Measurements from ENCODE around the gene CORT.

CORT gene

DNA sequence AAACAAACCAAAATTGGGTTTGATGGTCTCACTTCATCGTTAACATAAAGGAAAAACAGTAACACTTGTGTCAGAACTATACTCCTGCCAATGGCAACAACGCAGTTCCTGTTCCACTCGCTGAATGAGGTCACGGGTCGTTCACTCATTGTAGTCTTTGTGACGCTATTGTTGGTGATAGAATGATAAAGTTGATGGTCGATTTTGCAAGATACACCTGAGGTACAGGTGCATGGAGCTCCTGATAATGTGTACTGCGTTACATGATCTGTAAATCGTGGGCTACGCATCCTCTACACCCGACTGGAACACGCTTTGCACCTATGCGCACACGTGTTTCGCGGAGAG is 20.0 kb upstream of the CORT start:
- in situ Hi-C loops (cut with HindIII; ENCODE audit: low pct_ligation_motif_present, low sequenced_read_pairs): no loop called here
- H3K4me3 ChIP-seq (ENCODE audit: low read depth, low read length): peak overlapping the region; percentile 58
- DNase-seq: no peak

DNA sequence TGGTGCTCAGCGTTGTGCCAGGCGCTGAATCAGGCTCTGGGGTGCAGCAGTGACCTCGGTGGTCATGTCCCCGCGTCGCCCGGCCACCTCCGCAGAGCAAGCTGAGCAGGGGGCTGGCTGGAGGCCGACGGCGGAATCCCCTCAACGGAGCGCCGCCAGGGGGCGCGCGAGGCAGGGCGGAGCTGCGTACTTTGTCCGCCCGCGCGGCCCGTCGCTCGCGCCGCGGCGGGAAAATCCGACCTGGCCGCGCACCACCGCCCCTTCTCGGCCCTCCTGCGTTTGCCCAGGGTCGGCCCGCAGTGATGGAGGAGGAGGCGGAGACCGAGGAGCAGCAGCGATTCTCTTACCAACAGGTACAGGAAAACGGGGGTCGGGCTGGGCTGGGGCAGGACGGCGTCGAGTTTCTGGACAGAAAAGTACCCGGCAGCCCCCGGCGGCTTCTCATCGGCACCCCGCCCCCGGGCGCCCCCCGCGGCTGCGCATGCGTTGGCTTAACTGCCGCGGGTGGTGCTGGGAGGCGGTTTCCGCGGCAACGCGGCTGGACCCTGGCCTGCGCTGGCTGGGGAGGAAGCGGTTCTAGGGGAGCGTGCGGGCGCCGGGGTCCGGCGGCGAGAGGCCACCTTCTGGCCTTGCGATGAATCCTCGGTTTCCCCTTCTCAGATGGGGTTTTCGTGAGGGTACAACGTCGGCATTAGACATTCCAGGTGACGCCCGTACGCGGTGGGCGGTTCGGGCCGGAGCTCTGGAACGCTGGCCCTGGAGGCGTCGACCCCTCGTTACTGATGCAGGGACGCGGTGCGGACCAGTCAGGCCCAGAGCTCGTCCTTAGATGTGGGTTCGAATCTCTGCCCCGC is 19.4 kb upstream of the CORT start, which contains the start of gene CENPS:
Gene CENPS (plus strand): TSS at position 218 of the 854 bp plus-strand sequence. CDS start 85 bp downstream, at position 303.
- TF ChIP-seq, protein P1, sequence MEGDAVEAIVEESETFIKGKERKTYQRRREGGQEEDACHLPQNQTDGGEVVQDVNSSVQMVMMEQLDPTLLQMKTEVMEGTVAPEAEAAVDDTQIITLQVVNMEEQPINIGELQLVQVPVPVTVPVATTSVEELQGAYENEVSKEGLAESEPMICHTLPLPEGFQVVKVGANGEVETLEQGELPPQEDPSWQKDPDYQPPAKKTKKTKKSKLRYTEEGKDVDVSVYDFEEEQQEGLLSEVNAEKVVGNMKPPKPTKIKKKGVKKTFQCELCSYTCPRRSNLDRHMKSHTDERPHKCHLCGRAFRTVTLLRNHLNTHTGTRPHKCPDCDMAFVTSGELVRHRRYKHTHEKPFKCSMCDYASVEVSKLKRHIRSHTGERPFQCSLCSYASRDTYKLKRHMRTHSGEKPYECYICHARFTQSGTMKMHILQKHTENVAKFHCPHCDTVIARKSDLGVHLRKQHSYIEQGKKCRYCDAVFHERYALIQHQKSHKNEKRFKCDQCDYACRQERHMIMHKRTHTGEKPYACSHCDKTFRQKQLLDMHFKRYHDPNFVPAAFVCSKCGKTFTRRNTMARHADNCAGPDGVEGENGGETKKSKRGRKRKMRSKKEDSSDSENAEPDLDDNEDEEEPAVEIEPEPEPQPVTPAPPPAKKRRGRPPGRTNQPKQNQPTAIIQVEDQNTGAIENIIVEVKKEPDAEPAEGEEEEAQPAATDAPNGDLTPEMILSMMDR (IDR thresholded peaks at IDR 0.05; ENCODE audit: low read depth, low read length, missing control alignments): peak; percentile 75
- in situ Hi-C loops (cut with HindIII; ENCODE audit: low pct_ligation_motif_present, low sequenced_read_pairs): no loop called here
- H3K27ac ChIP-seq: peak within 1 kb of the TSS; percentile 51
- DNase-seq: peak; percentile 77
- no peaks in the 10 kb centered on the region for H3K27me3 ChIP-seq (replicated peaks)
- H3K4me3 ChIP-seq (ENCODE audit: low read depth, low read length): peak within 1 kb of the TSS; percentile 83
- no peaks in the 10 kb centered on the region for H3K36me3 ChIP-seq (replicated peaks)

More for the DNA sequence above, 20.0 kb upstream of the CORT start:
- Histone ChIP-seq H3K27me3 (replicated peaks) (no peaks in the 10 kb centered on the region), H3K27ac (no peak overlapping the region), H3K36me3 (replicated peaks) (no peaks in the 10 kb centered on the region)
- TF ChIP-seq, protein P1 (IDR thresholded peaks at IDR 0.05; ENCODE audit: low read depth, low read length, missing control alignments): no peak

DNA sequence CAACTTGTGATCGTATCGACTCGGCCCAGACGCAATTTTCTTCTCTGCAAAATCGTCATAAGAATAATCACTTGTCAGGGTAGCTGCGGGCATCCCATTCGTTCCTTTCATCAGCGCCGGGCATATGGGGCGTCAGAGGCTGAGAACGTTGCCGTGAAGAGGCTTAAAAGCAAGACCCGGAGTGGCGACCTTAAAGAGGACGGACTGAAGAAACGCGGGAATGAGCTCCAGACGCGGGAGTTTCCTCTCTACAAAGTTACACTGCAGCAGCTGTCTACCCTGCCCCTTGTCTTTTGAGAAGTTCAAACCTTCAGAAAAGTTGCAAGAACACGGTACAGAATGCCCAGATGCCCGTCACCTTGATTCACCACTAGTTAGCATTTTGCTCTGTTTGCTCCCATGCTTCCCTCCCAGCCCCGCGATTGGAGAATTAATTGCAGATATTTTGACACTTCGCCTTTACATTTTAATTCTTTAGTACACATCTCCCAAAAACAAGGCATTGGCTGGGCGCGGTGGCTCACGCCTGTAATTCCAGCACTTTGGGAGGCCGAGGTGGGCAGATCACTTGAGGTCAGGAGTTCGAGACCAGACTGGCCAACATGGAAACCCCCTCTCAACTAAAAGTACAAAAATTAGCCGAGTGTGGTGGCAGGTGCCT is 18.6 kb upstream of the CORT start:
- in situ Hi-C loops (cut with HindIII; ENCODE audit: low pct_ligation_motif_present, low sequenced_read_pairs): no loop called here
- Histone ChIP-seq H3K27me3 (replicated peaks) (no peaks in the 10 kb centered on the region), H3K4me3 (ENCODE audit: low read depth, low read length) (peak overlapping the region; percentile 83), H3K36me3 (replicated peaks) (no peaks in the 10 kb centered on the region), H3K27ac (peak overlapping the region; percentile 51)
- no peak for DNase-seq
- TF ChIP-seq, protein P1 (IDR thresholded peaks at IDR 0.05; ENCODE audit: low read depth, low read length, missing control alignments): no peak

DNA sequence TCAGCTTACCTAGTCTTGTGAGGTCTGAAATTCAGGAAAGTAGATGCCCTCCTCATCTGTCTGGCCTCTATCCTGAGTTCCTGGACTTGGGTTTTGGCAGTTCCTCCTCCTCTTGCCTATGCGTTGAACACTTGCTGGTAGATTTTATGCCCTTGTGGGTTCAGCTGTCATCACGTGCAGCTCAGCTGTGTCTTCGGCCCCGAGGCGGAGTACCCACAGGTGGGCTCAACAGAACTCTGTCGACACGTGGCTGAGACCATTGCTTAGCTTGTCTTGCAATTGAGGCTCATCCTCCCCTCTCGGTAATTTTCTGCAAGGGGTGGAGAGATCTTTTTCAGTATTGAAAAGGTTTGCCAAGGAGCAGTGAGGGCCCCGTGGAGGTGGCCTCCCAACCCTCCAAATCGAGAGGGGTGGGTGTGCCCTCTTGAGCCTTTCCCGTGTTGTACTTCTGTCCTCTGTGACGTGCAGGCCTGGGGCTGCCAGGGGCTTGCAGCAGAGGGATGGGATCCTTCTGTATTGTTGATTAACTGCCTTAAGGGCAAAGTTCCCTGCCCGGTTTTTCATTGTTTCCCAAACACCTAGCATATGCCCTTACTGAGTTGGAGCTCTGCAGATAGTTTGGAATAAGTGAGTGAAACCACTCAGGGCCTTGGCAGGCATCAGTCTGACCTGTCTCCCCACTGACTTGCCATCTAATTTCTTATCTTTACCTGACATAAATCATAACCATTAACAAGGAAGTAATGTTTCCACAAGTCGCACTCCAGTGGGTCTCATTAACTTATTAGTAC is 16.7 kb upstream of the CORT start:
- H3K27me3 ChIP-seq (replicated peaks): no peaks in the 10 kb centered on the region
- DNase-seq: no peak
- H3K4me3 ChIP-seq (ENCODE audit: low read depth, low read length): no peak overlapping the region
- TF ChIP-seq, protein P1 (IDR thresholded peaks at IDR 0.05; ENCODE audit: low read depth, low read length, missing control alignments): no peak
- in situ Hi-C loops (cut with HindIII; ENCODE audit: low pct_ligation_motif_present, low sequenced_read_pairs): no loop called here
- H3K27ac ChIP-seq: no peak overlapping the region
- H3K36me3 ChIP-seq (replicated peaks): no peaks in the 10 kb centered on the region

DNA sequence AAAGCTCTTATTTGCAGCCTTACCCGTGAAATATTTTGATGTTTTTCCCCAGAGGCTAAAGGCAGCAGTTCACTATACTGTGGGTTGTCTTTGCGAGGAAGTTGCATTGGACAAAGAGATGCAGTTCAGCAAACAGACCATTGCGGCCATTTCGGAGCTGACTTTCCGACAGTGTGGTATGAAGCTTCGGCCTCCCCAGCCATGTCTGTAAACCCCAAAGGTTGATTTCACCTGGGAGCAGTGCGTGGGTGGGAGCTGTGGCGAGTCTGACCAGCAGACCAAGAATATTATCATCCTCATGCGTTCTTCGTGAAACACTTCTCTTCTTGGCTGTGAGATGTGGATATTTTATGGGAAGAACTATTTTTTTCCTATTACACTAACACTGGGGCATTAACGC is 16.0 kb upstream of the CORT start:
- in situ Hi-C loops (cut with HindIII; ENCODE audit: low pct_ligation_motif_present, low sequenced_read_pairs): no loop called here
- Histone ChIP-seq H3K27ac (no peak overlapping the region), H3K4me3 (ENCODE audit: low read depth, low read length) (no peak overlapping the region), H3K36me3 (replicated peaks) (no peaks in the 10 kb centered on the region), H3K27me3 (replicated peaks) (no peaks in the 10 kb centered on the region)
- DNase-seq: no peak
- TF ChIP-seq, protein P1 (IDR thresholded peaks at IDR 0.05; ENCODE audit: low read depth, low read length, missing control alignments): no peak
